Measurements from ENCODE around the gene TBL1XR1. TPM values are rescaled to one million over a fixed set of nuclear protein-coding genes. Genes with fewer than 3 reads are reported as not detected.

The TBL1XR1 gene
- total and polyA plus RNA-seq, 2 of the 8 experiments (the other 6 are each of a cell fraction or from before 2014, with no cell fraction given): 28.1 to 147 TPM

DNA sequence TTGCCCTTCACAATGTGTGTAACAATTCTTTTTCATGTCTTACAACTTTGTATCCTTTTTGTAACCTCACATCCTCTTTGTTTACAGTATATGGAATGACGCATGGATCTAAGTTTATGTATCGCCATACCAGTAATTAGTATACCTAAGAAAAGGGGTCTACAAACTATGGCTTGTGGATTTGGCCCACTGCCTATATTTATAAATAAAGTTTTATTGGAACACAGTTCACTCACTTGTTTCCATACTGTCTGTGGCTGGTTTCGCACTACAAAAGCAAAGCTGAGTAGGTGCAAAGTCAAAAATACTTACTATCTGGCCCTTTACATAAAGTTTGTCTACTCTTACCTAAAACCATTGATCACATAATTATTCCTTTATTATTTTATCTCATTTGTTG, 226.5 kb downstream of the TBL1XR1 start:
- H2BK15ac ChIP-seq (ENCODE audit: low read length): no peak overlapping the region
- 90% methylated on average over 3 of the region's 3 CpGs; no CpG with 5 or more reads in 1 of the 2 experiments for WGBS, 2 experiments (ENCODE audit: extremely low coverage in 1 of 2, insufficient coverage in 1 of 2, insufficient read length in 1 of 2, insufficient replicate concordance in 2 of 2, low coverage in 1 of 2, low lambda C conversion rate in 2 of 2, missing lambda C conversion rate in 1 of 2)
- no peak overlapping the region for H3K4ac ChIP-seq (replicated peaks; ENCODE audit: insufficient read length, low read depth, low read length)
- FAIRE-seq (no peak), DNase-seq (ENCODE audit: low read depth in 1 of 2, low spot score in 2 of 2) (no peak)
- no peak overlapping the region for H2BK120ac ChIP-seq (replicated peaks; ENCODE audit: low read depth, low read length)
- no peak overlapping the region for H4K91ac ChIP-seq (replicated peaks; ENCODE audit: insufficient read length, low read length)
- POLR2A ChIA-PET (ENCODE audit: partially characterized antibody): no interaction called here
- H4K20me1 ChIP-seq (replicated peaks in 1 of 2; ENCODE audit: control insufficient read depth in 1 of 2, insufficient read depth in 2 of 2, low read length in 2 of 2): no peaks in the 10 kb centered on the region
- no peak overlapping the region for H3K27ac ChIP-seq (ENCODE audit: low read depth, low read length)
- no peak overlapping the region for H4K8ac ChIP-seq (ENCODE audit: extremely low read depth, insufficient read depth, low read length)
- H2BK12ac ChIP-seq (ENCODE audit: low read depth, low read length): no peak overlapping the region
- H3K9ac ChIP-seq (replicated peaks in 1 of 4; ENCODE audit: extremely low read depth in 1 of 4, low read depth in 3 of 4, low read length in 3 of 4): no peak overlapping the region
- no peaks in the 10 kb centered on the region for H3K27me3 ChIP-seq (replicated peaks in 1 of 4; ENCODE audit: control insufficient read depth in 3 of 4, extremely low read depth in 1 of 4, insufficient read depth in 3 of 4, low read length in 3 of 4)
- H2BK20ac ChIP-seq (ENCODE audit: low read length): no peak overlapping the region
- H3K4me1 ChIP-seq (replicated peaks in 1 of 4; ENCODE audit: control insufficient read depth in 3 of 4, insufficient read depth in 4 of 4, low read length in 3 of 4): no peaks in the 10 kb centered on the region
- no peak overlapping the region for H3K56ac ChIP-seq (replicated peaks; ENCODE audit: insufficient read length, low read depth, low read length)
- CTCF ChIA-PET (ENCODE audit: partially characterized antibody): no interaction called here
- no peak overlapping the region for H2AFZ ChIP-seq (ENCODE audit: low read length)
- no peak for TF ChIP-seq PHF8 (conservative IDR thresholded peaks at IDR 0.05; ENCODE audit: low read depth, low read length)
- no peak for TF ChIP-seq GTF2F1 (IDR thresholded peaks at IDR 0.05; ENCODE audit: borderline replicate concordance, low read depth, low read length)
- TF ChIP-seq EZH2 (IDR thresholded peaks at IDR 0.05; ENCODE audit: low read depth, low read length, severe bottlenecking): no peak
- TF ChIP-seq KDM4A (IDR thresholded peaks at IDR 0.05; ENCODE audit: low read depth, low read length, severe bottlenecking): no peak
- no peak for TF ChIP-seq JUND (IDR thresholded peaks at IDR 0.05; ENCODE audit: low read length)
- TF ChIP-seq, protein P1, sequence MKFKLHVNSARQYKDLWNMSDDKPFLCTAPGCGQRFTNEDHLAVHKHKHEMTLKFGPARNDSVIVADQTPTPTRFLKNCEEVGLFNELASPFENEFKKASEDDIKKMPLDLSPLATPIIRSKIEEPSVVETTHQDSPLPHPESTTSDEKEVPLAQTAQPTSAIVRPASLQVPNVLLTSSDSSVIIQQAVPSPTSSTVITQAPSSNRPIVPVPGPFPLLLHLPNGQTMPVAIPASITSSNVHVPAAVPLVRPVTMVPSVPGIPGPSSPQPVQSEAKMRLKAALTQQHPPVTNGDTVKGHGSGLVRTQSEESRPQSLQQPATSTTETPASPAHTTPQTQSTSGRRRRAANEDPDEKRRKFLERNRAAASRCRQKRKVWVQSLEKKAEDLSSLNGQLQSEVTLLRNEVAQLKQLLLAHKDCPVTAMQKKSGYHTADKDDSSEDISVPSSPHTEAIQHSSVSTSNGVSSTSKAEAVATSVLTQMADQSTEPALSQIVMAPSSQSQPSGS (IDR thresholded peaks at IDR 0.05; ENCODE audit: low read length): no peak
- no peak for TF ChIP-seq BCL11A (IDR thresholded peaks at IDR 0.05; ENCODE audit: low read depth in 2 of 2, low read length in 2 of 2)
- TF ChIP-seq TCF12 (IDR thresholded peaks at IDR 0.05; ENCODE audit: low read depth, low read length): no peak
- no peak for TF ChIP-seq TEAD4 (IDR thresholded peaks at IDR 0.05; ENCODE audit: low read depth, low read length)
- no peak overlapping the region for H3K14ac ChIP-seq (ENCODE audit: insufficient read length)
- H3K23ac ChIP-seq (ENCODE audit: insufficient read length): no peak overlapping the region
- H3K79me1 ChIP-seq (ENCODE audit: low read depth, low read length): no peaks in the 10 kb centered on the region
- no peaks in the 10 kb centered on the region for H3K9me3 ChIP-seq (ENCODE audit: insufficient read depth in 2 of 2, low read depth in 1 of 2, low read length in 1 of 2)
- no peak overlapping the region for H4K5ac ChIP-seq (ENCODE audit: insufficient read length, low read depth, low read length)
- H3K23me2 ChIP-seq (ENCODE audit: low read depth, low read length): no peaks in the 10 kb centered on the region
- no peak overlapping the region for H3K4me3 ChIP-seq (ENCODE audit: extremely low read depth in 1 of 4, insufficient read depth in 2 of 4, low read depth in 3 of 4, low read length in 4 of 4)
- H2BK5ac ChIP-seq (ENCODE audit: low read depth, low read length): no peak overlapping the region
- no peak overlapping the region for H3K4me2 ChIP-seq (ENCODE audit: insufficient read depth in 1 of 2, low read depth in 2 of 2, low read length in 2 of 2)
- no peaks in the 10 kb centered on the region for H3K36me3 ChIP-seq (ENCODE audit: control insufficient read depth in 2 of 4, insufficient read depth in 4 of 4, low read length in 3 of 4)
- H3K18ac ChIP-seq (ENCODE audit: extremely low read depth, low read length): no peak overlapping the region
- no peaks in the 10 kb centered on the region for H3K79me2 ChIP-seq (ENCODE audit: control insufficient read depth in 1 of 2, insufficient read depth in 2 of 2, low read length in 2 of 2)
- no peak overlapping the region for H2AK5ac ChIP-seq (ENCODE audit: low read depth, low read length)

Measured in H1 (cell line).